ENCODE results near the gene AHCTF1.
A peak's percentile ranks its signal among the peaks of the same experiment; 100 is the strongest.

AHCTF1 gene, protein sequence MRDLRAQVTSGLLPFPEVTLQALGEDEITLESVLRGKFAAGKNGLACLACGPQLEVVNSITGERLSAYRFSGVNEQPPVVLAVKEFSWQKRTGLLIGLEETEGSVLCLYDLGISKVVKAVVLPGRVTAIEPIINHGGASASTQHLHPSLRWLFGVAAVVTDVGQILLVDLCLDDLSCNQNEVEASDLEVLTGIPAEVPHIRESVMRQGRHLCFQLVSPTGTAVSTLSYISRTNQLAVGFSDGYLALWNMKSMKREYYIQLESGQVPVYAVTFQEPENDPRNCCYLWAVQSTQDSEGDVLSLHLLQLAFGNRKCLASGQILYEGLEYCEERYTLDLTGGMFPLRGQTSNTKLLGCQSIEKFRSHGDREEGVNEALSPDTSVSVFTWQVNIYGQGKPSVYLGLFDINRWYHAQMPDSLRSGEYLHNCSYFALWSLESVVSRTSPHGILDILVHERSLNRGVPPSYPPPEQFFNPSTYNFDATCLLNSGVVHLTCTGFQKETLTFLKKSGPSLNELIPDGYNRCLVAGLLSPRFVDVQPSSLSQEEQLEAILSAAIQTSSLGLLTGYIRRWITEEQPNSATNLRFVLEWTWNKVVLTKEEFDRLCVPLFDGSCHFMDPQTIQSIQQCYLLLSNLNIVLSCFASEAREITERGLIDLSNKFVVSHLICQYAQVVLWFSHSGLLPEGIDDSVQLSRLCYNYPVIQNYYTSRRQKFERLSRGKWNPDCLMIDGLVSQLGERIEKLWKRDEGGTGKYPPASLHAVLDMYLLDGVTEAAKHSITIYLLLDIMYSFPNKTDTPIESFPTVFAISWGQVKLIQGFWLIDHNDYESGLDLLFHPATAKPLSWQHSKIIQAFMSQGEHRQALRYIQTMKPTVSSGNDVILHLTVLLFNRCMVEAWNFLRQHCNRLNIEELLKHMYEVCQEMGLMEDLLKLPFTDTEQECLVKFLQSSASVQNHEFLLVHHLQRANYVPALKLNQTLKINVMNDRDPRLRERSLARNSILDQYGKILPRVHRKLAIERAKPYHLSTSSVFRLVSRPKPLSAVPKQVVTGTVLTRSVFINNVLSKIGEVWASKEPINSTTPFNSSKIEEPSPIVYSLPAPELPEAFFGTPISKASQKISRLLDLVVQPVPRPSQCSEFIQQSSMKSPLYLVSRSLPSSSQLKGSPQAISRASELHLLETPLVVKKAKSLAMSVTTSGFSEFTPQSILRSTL (N-terminal part only)

GRCh38 chr1:246931549-246932365, at the start of gene AHCTF1:
AHCTF1 (minus strand) TSS chr1:246931948; CDS start chr1:246918370, 13,578 bp downstream.
- FAIRE-seq: peak; percentile 98

GRCh38 chr1:246978785-246979184, 47.0 kb upstream of the AHCTF1 start:
- FAIRE-seq: no peak

GRCh38 chr1:246978281-246978680, 46.5 kb upstream of the AHCTF1 start:
- FAIRE-seq: peak; percentile 39

DNA sequence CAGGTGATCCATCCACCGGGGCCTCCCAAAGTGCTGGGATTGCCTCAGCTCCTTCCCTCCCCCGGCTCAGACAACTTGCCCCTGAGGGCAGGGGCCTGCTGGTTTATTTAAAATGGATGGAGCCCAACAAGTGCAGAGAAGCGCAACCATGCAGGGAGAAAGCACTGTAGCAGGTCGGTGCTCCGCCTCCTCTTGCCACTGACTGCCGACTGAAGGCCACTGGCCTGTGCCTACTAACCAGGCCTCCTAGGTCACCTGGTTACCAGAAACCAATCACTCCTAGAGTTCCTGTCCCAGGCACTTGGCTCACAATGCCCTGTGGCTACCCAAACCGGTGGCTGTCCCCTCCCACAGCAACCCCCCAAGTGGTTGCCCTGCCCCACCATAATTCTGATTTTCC, 40.2 kb upstream of the AHCTF1 start:
- FAIRE-seq: no peak

DNA sequence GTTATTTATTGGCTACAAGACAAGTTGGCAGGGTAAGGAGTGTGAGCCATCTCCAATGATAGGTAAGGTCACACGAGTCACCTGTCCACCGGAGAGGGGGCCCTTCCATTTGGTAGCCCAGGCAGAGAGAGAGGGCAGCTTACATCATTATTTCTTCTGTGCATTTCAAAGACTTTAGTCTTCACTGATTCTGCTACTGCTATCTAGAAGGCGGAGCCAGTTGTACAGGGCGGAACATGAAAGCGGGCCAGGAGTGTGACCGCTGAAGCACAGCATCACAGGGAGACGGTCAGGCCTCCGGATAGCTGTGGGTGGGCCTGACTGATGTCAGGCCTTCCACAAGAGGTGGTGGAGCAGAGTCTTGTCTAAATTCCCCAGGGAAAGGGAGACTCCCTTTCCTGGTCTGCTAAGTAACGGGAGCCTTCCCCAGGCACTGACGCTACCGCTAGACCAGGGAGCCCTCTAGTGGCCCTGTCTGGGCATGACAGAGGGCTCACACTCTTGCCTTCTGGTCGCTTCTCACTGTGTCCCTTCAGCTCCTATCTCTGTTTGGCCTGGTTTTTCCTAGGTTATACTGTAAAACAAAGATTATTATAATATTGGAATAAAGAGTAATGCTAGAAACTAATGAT, 39.5 kb upstream of the AHCTF1 start:
- peak; percentile 41 for FAIRE-seq

- no peak for FAIRE-seq
These were observed 37.9 kb upstream of the AHCTF1 start for GRCh38 chr1:246969621-246970020.

DNA sequence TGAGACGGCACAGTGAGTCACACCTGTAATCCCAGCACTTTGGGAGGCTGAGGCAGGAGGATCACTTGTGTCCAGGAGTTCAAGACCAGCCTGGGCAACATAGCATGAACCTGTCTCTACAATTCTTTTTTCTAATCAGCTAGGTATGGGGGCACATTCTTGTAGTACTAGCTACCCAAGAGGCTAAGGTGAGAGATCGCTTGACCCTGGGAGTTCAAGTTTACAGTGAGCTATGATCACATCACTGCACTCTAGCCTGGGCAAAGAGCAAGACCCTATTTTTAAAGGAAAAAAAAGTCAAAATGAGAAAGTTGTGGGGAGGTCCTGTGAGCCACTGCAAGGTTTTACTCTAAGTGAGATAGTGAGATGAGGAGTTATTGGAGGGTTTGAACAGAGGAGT, 34.8 kb upstream of the AHCTF1 start:
- no peak for FAIRE-seq

DNA sequence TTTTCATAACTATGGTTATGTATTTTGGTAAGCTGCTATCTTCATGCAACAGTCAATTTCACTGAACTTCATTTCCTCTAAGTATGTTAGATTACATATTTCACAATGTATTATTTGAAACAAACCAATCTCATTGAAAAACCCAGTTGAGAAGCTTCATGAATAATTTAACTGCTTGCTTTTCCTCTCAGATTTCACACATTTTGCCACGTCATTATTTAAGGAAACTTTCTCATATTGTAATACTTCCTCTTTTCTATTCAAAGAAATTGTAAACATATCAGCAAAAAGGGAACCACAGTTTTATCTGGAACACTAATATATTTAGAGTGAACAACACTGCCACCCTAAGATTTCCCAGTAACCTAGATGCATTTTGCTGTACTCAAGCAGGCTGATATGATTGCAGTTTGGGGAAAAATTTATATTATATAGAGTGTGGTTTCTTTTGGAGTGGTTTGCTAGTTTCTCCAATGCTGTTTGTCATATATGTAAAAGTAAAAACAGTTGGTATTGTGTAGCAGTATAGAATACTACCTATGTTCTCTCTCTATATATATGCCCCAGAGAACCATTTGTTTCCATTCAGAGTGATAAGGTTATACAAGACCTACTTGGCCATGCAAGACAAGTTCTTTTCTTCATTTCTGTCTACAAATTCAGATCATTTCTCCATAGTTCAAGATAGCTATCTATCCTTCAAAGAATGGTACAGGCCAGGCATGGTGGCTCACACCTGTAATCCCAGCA, 28.4 kb upstream of the AHCTF1 start:
- no peak for FAIRE-seq

DNA sequence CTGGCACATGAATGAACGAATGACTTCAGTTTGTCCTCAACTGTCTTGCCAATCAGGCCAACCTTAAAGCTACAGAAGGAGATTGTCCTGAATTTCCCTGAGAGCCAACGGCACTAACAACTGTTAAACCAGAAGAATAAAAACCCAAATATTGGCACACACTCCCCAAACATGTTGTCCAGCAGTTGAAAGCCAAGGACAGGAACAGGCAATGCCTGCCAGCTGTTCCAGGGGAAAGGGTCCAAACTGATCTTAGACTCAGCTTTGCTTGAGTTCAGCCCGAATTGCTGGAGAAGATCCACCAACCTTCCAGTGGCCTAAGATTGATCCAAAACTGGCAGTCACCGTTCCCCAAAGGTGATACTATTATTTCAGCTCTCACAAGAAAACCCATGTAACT, 22.4 kb upstream of the AHCTF1 start:
- FAIRE-seq: no peak

- no peak for FAIRE-seq
These were observed 19.7 kb upstream of the AHCTF1 start for GRCh38 chr1:246951413-246951812.

GRCh38 chr1:246949956-246950355, 18.2 kb upstream of the AHCTF1 start:
- no peak for FAIRE-seq

- FAIRE-seq: no peak
These were observed 15.5 kb upstream of the AHCTF1 start for GRCh38 chr1:246947255-246947654.

DNA sequence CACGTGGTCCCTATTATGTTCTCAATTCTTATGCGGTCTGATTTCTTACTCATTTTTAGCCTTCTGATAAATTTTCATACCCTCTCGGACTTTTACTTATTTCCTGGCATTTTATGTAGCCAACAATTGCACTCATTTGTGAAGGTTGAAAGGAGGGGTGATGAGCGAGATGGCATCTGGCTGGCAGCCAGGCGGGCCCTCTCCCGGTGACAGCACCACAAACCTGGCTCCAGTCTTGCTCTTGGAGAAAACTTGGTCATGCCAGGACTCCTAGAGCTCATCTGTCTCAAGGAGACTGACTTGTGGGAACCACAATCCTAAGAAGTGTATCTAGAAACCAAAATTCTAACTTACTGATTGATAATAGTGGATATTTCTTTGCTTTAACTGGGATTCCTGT, 14.6 kb upstream of the AHCTF1 start:
- no peak for FAIRE-seq

DNA sequence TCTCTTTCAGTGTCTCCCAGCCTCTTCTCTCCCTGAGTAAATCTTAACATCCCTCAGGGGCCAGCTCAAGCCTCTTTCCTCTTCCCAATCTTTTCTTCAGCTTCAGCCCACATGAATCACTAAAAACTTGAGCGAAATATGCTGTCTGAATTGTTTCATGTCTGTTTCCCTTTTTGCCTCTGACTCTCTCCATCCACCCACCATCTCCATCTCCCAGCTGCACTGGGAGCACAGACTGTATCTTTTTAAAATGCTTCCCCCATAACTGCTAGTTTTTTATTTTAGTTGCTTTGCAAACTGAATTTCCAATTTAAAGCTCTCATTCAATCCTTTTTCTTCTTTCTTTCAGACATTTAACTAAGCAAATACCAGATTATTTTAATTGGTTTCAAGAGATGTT, 3.0 kb upstream of the AHCTF1 start:
- no peak for FAIRE-seq

- FAIRE-seq: no peak
These were observed 2.1 kb upstream of the AHCTF1 start for GRCh38 chr1:246933893-246934292.

GRCh38 chr1:246932366-246932700, 585 bp upstream of the AHCTF1 start:
- FAIRE-seq: no peak

GRCh38 chr1:246930830-246931548, 759 bp downstream of the AHCTF1 start:
- no peak for FAIRE-seq

GRCh38 chr1:246925997-246926626, 5.6 kb downstream of the AHCTF1 start:
- no peak for FAIRE-seq

- FAIRE-seq: peak; percentile 82
These were observed 7.8 kb downstream of the AHCTF1 start for GRCh38 chr1:246923900-246924299.

- FAIRE-seq: no peak
These were observed 8.3 kb downstream of the AHCTF1 start for GRCh38 chr1:246923482-246923881.

Measured in TTC549 (cell line).